Fibroblast of lung (primary cell): ENCODE results near the gene ZC3HAV1. TPM values are rescaled to one million over a fixed set of nuclear protein-coding genes. Genes with fewer than 3 reads are reported as not detected.

ENCODE experiments used
- DNase-seq, 2 donors: peaks; one replicate each; pipeline versions ENCODE4 v3.0.0 to v3.0.0-alpha.2; 2010; ENCODE audit warnings: low read depth in 2 of 2
- H2AFZ ChIP-seq: 2 replicates; pipeline ENCODE4 v1.5.1; 2012; ENCODE audit warnings: low read length, control low read depth, inconsistent platforms
- H3K27ac ChIP-seq: 2 replicates; pipeline ENCODE4 v1.5.1; 2011; ENCODE audit warnings: low read length, control low read depth; ENCODE audit not compliant: insufficient read depth
- H3K27me3 ChIP-seq: 2 replicates; pipeline ENCODE4 v1.5.1; 2011; ENCODE audit warnings: mild to moderate bottlenecking, low read length; ENCODE audit not compliant: control insufficient read depth, insufficient read depth
- H3K36me3 ChIP-seq: 2 replicates; pipeline ENCODE4 v1.5.1; 2011; ENCODE audit warnings: low read length; ENCODE audit not compliant: control insufficient read depth, insufficient read depth
- H3K4me1 ChIP-seq: 2 replicates; pipeline ENCODE4 v1.5.1; 2011; ENCODE audit warnings: low read length; ENCODE audit not compliant: control insufficient read depth, insufficient read depth; ENCODE audit errors: extremely low read depth
- H3K4me2 ChIP-seq: 2 replicates; pipeline ENCODE4 v1.5.1; 2011; ENCODE audit warnings: low read length, control low read depth; ENCODE audit not compliant: insufficient read depth; ENCODE audit errors: extremely low read depth
- H3K4me3 ChIP-seq, 4 experiments: fragments of 200-600 bp in 1 of 4; sonication (generic) in 1 of 4; replicated peaks in 1 of 4; 2 replicates each; pipeline ENCODE4 v1.5.1; 2011 to 2016; ENCODE audit warnings: low read length in 4 of 4, low read depth in 3 of 4, mild to moderate bottlenecking in 3 of 4, control low read depth in 2 of 4, inconsistent platforms in 1 of 4, mixed read lengths in 1 of 4; ENCODE audit not compliant: insufficient read depth in 1 of 4; ENCODE audit errors: control extremely low read depth in 1 of 4
- H3K79me2 ChIP-seq: 2 replicates; pipeline ENCODE4 v1.5.1; 2012; ENCODE audit warnings: mild to moderate bottlenecking, low read length, inconsistent platforms; ENCODE audit not compliant: control insufficient read depth, insufficient read depth
- H3K9ac ChIP-seq: 2 replicates; pipeline ENCODE4 v1.5.1; 2011; ENCODE audit warnings: mild to moderate bottlenecking, low read length, control low read depth; ENCODE audit not compliant: insufficient read depth
- H3K9me3 ChIP-seq: 2 replicates; pipeline ENCODE4 v1.5.1; 2012; ENCODE audit warnings: low read depth, low read length; ENCODE audit not compliant: control insufficient read depth, insufficient read depth
- H4K20me1 ChIP-seq: 2 replicates; pipeline ENCODE4 v1.5.1; 2011; ENCODE audit warnings: low read length; ENCODE audit not compliant: control insufficient read depth, insufficient read depth; ENCODE audit errors: extremely low read depth
- CTCF ChIP-seq, 2 donors: IDR thresholded peaks in 1 of 2; conservative IDR thresholded peaks in 1 of 2; 1 replicate in 1 of 2; 2 replicates in 1 of 2; pipeline ENCODE4 v1.5.1; 2011 to 2012; ENCODE audit warnings: low read length in 2 of 2, control low read depth in 1 of 2, inconsistent platforms in 1 of 2, low read depth in 1 of 2, mild to moderate bottlenecking in 1 of 2
- EZH2 ChIP-seq: IDR thresholded peaks from 2 replicates; pipeline ENCODE4 v1.5.1; 2012; ENCODE audit warnings: low read length, control low read depth, mild to moderate bottlenecking; ENCODE audit errors: missing control alignments
- polyA plus RNA-seq, 2 donors: library from polyadenylated mRNA; depleted of rRNA in 1 of 2; stranded (reverse) in 1 of 2; unstranded in 1 of 2; fragments of >200 nt; gene quantifications; 2 replicates each; pipeline ENCODE4 v1.2.1, GENCODE V29; 2011 to 2012; ENCODE audit warnings: missing spikeins in 1 of 2
- total RNA-seq: library from RNA; depleted of rRNA; stranded (reverse); fragments of >200 nt; gene quantifications from 2 replicates; pipeline ENCODE4 v1.2.1, GENCODE V29; 2014

The ZC3HAV1 gene
- total and polyA plus RNA-seq, 2 donors (not counting 1 experiment from before 2014, with no cell fraction given): 24.8 to 28.8 TPM

- H3K79me2 ChIP-seq: no peaks in the 10 kb centered on the region
- no peak overlapping the region for H3K4me3 ChIP-seq
- no peaks in the 10 kb centered on the region for H3K9me3 ChIP-seq
- peaks cover 2% of the 10 kb centered on the region for H3K4me1 ChIP-seq
- no peak overlapping the region for H3K9ac ChIP-seq
- H4K20me1 ChIP-seq: no peaks in the 10 kb centered on the region
- TF ChIP-seq CTCF (conservative IDR thresholded peaks at IDR 0.05 in 1 of 2, IDR thresholded peaks at IDR 0.05 in 1 of 2; ENCODE audit: low read depth in 1 of 2, low read length in 2 of 2) (no peak), EZH2 (no peak)
- peaks cover 8% of the 10 kb centered on the region for H3K36me3 ChIP-seq
- no peaks in the 10 kb centered on the region for H3K27me3 ChIP-seq
- H3K27ac ChIP-seq: no peak overlapping the region
- DNase-seq: no peak
- H2AFZ ChIP-seq: no peak overlapping the region
- no peak overlapping the region for H3K4me2 ChIP-seq
These were observed 37.8 kb downstream of the ZC3HAV1 start for GRCh38 chr7:139071680-139072079.

GRCh38 chr7:139068544-139069399 is 40.7 kb downstream of the ZC3HAV1 start:
- H4K20me1 ChIP-seq: no peaks in the 10 kb centered on the region
- TF ChIP-seq CTCF (conservative IDR thresholded peaks at IDR 0.05 in 1 of 2, IDR thresholded peaks at IDR 0.05 in 1 of 2; ENCODE audit: low read depth in 1 of 2, low read length in 2 of 2) (no peak), EZH2 (no peak)
- H3K27me3 ChIP-seq: no peaks in the 10 kb centered on the region
- no peak overlapping the region for H3K4me3 ChIP-seq
- H3K36me3 ChIP-seq: peaks cover 12% of the 10 kb centered on the region
- no peak overlapping the region for H2AFZ ChIP-seq
- H3K27ac ChIP-seq: no peak overlapping the region
- H3K4me2 ChIP-seq: no peak overlapping the region
- H3K4me1 ChIP-seq: no peaks in the 10 kb centered on the region
- H3K9ac ChIP-seq: no peak overlapping the region
- H3K79me2 ChIP-seq: no peaks in the 10 kb centered on the region
- H3K9me3 ChIP-seq: no peaks in the 10 kb centered on the region
- no peak for DNase-seq

GRCh38 chr7:139066315-139066714 is 43.2 kb downstream of the ZC3HAV1 start:
- Histone ChIP-seq H3K4me2 (no peak overlapping the region), H3K4me1 (no peaks in the 10 kb centered on the region), H4K20me1 (no peaks in the 10 kb centered on the region), H3K27ac (no peak overlapping the region), H3K79me2 (no peaks in the 10 kb centered on the region), H3K27me3 (no peaks in the 10 kb centered on the region), H3K36me3 (peaks cover 6% of the 10 kb centered on the region), H3K9me3 (no peaks in the 10 kb centered on the region), H2AFZ (no peak overlapping the region), H3K9ac (no peak overlapping the region), H3K4me3 (no peak overlapping the region)
- no peak for DNase-seq
- no peak for TF ChIP-seq CTCF (conservative IDR thresholded peaks at IDR 0.05 in 1 of 2, IDR thresholded peaks at IDR 0.05 in 1 of 2; ENCODE audit: low read depth in 1 of 2, low read length in 2 of 2)
- no peak for TF ChIP-seq EZH2
